ENCODE results near the gene CCL1. TPM values are rescaled to one million over a fixed set of nuclear protein-coding genes. Genes with fewer than 3 reads are reported as not detected.

Gene CCL1
- polyA plus RNA-seq, 1 of the 3 experiments (the other 2 are of a cell fraction) = not detected

GRCh38 chr17:34411646-34412421 is 48.8 kb upstream of the CCL1 start:
- H3F3A ChIP-seq (replicated peaks; ENCODE audit: insufficient read depth) = no peaks in the 10 kb centered on the region
- DNase-seq = no peak
- no peaks in the 10 kb centered on the region for H3K79me2 ChIP-seq (ENCODE audit: insufficient read depth)
- 55% methylated on average over 5 of the region's 5 CpGs for WGBS (ENCODE audit: low lambda C conversion rate)
- no peak overlapping the region for H3K27ac ChIP-seq (ENCODE audit: low read depth in 2 of 2, low read length in 1 of 2)
- TF ChIP-seq MEF2A (IDR thresholded peaks at IDR 0.05; ENCODE audit: borderline replicate concordance, low read depth) (no peak), CTCF (IDR thresholded peaks at IDR 0.05) (no peak), SMC3 (IDR thresholded peaks at IDR 0.05; ENCODE audit: low read depth, low read length) (no peak), RXRA (IDR thresholded peaks at IDR 0.05; ENCODE audit: borderline replicate concordance, low read depth) (no peak), FOSL2 (IDR thresholded peaks at IDR 0.05; ENCODE audit: borderline replicate concordance, low read depth) (no peak), SIN3A (IDR thresholded peaks at IDR 0.05; ENCODE audit: borderline replicate concordance, low read depth, low read length) (no peak), USF2 (IDR thresholded peaks at IDR 0.05; ENCODE audit: borderline replicate concordance, low read depth, low read length) (no peak), NRF1 (IDR thresholded peaks at IDR 0.05; ENCODE audit: low read depth, low read length) (no peak), GABPA (IDR thresholded peaks at IDR 0.05; ENCODE audit: low read depth) (no peak), EP300 (IDR thresholded peaks at IDR 0.05; ENCODE audit: borderline replicate concordance in 1 of 2, low read depth in 1 of 2, low read length in 1 of 2) (no peak), FOXJ3 (CRISPR knock-in tag; IDR thresholded peaks at IDR 0.05) (no peak), POLR2AphosphoS5 (IDR thresholded peaks at IDR 0.05; ENCODE audit: low read depth, low read length) (no peak)
- TF ChIP-seq, protein P1, sequence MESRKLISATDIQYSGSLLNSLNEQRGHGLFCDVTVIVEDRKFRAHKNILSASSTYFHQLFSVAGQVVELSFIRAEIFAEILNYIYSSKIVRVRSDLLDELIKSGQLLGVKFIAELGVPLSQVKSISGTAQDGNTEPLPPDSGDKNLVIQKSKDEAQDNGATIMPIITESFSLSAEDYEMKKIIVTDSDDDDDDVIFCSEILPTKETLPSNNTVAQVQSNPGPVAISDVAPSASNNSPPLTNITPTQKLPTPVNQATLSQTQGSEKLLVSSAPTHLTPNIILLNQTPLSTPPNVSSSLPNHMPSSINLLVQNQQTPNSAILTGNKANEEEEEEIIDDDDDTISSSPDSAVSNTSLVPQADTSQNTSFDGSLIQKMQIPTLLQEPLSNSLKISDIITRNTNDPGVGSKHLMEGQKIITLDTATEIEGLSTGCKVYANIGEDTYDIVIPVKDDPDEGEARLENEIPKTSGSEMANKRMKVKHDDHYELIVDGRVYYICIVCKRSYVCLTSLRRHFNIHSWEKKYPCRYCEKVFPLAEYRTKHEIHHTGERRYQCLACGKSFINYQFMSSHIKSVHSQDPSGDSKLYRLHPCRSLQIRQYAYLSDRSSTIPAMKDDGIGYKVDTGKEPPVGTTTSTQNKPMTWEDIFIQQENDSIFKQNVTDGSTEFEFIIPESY (IDR thresholded peaks at IDR 0.05; ENCODE audit: borderline replicate concordance, low read depth) = no peak
- H3K9me3 ChIP-seq = no peaks in the 10 kb centered on the region
- ChIA-PET CTCF (interaction anchor here (1.0 to 2.7 kb wide), 5 partner anchors 9 to 481 kb away, joined by 3 to 26 read pairs (median 3); no protein-coding TSS in a partner anchor), POLR2A (no interaction called here)
- no peak overlapping the region for H3K4me2 ChIP-seq
- H3K9ac ChIP-seq = no peak overlapping the region
- H3K36me3 ChIP-seq (replicated peaks in 1 of 2; ENCODE audit: control insufficient read depth in 1 of 2, insufficient read depth in 2 of 2, low read length in 1 of 2) = no peaks in the 10 kb centered on the region
- no peak overlapping the region for H2AFZ ChIP-seq (ENCODE audit: low read depth)
- no peaks in the 10 kb centered on the region for H3K27me3 ChIP-seq (ENCODE audit: insufficient read depth)
- H3K4me1 ChIP-seq (ENCODE audit: control insufficient read depth in 1 of 2, insufficient read depth in 2 of 2, low read depth in 1 of 2, low read length in 1 of 2) = no peaks in the 10 kb centered on the region
- no peaks in the 10 kb centered on the region for H4K20me1 ChIP-seq (ENCODE audit: insufficient read depth)
- no peaks in the 10 kb centered on the region for H3K9me2 ChIP-seq
- no peak overlapping the region for H3K4me3 ChIP-seq (ENCODE audit: low read depth in 2 of 2, low read length in 1 of 2)

Data from SK-N-SH (cell line).